Measurements from ENCODE around the gene MBNL2.

The MBNL2 gene

GRCh38 chr13:97387485-97387839 is 165.3 kb downstream of the MBNL2 start:
- no peak for DNase-seq

GRCh38 chr13:97387890-97388289 is 165.8 kb downstream of the MBNL2 start:
- no peak for DNase-seq

- DNase-seq: no peak
Observed at GRCh38 chr13:97388373-97388772, 166.2 kb downstream of the MBNL2 start.

GRCh38 chr13:97390941-97391600 is 168.9 kb downstream of the MBNL2 start:
- DNase-seq: no peak

- no peak for DNase-seq
Observed at GRCh38 chr13:97392020-97392419, 169.9 kb downstream of the MBNL2 start.

- DNase-seq: no peak
Observed at GRCh38 chr13:97394542-97394941, 172.4 kb downstream of the MBNL2 start.

- no peak for DNase-seq
Observed at GRCh38 chr13:97395447-97396136, 173.5 kb downstream of the MBNL2 start.

- no peak for DNase-seq
Observed at GRCh38 chr13:97397267-97397666, 175.1 kb downstream of the MBNL2 start.

GRCh38 chr13:97401421-97401820 is 179.3 kb downstream of the MBNL2 start:
- no peak for DNase-seq

GRCh38 chr13:97403893-97404750 is 182.0 kb downstream of the MBNL2 start:
- DNase-seq: no peak

- no peak for DNase-seq
Observed at GRCh38 chr13:97407540-97407939, 185.4 kb downstream of the MBNL2 start.

- no peak for DNase-seq
Observed at GRCh38 chr13:97408938-97409337, 186.8 kb downstream of the MBNL2 start.

- no peak for DNase-seq
Observed at GRCh38 chr13:97411984-97412383, 189.9 kb downstream of the MBNL2 start.

GRCh38 chr13:97413694-97414093 is 191.6 kb downstream of the MBNL2 start:
- DNase-seq: no peak

GRCh38 chr13:97414392-97414791 is 192.3 kb downstream of the MBNL2 start:
- DNase-seq: no peak

GRCh38 chr13:97417698-97418097 is 195.6 kb downstream of the MBNL2 start:
- no peak for DNase-seq

GRCh38 chr13:97422118-97423054 is 200.3 kb downstream of the MBNL2 start:
- no peak for DNase-seq

- DNase-seq: no peak
Observed at GRCh38 chr13:97423300-97424045, 201.3 kb downstream of the MBNL2 start.

- no peak for DNase-seq
Observed at GRCh38 chr13:97425590-97425989, 203.5 kb downstream of the MBNL2 start.

- DNase-seq: no peak
Observed at GRCh38 chr13:97426695-97427094, 204.6 kb downstream of the MBNL2 start.

GRCh38 chr13:97429681-97430081 is 207.5 kb downstream of the MBNL2 start:
- DNase-seq: no peak

GRCh38 chr13:97430296-97430695 is 208.2 kb downstream of the MBNL2 start:
- DNase-seq: no peak
